Ascending aorta (tissue), 2 donors: ENCODE measurements around the gene SURF2. TPM values are rescaled to one million over a fixed set of nuclear protein-coding genes. Genes with fewer than 3 reads are reported as not detected.
A peak's percentile ranks its signal among the peaks of the same experiment; 100 is the strongest.
"Not testable (repeated sequence)": the region's sequence is repeated elsewhere in the genome, so short reads cannot be mapped to it uniquely, and the experiment has no call there.

ENCODE experiments used
- DNase-seq, 2 donors: peaks; one replicate each; pipeline ENCODE4 v3.0.0-alpha.2; 2019; ENCODE audit warnings: low spot score in 2 of 2
- H3K27ac ChIP-seq, 2 donors: fragments of 200-600 bp; sonication (generic); one replicate each; pipeline ENCODE4 v1.5.1; 2016 to 2017; ENCODE audit warnings: mild to moderate bottlenecking in 1 of 2
- H3K27me3 ChIP-seq: fragments of 200-600 bp; sonication (generic); one replicate; pipeline ENCODE4 v1.5.1; 2017
- H3K36me3 ChIP-seq, 2 donors: fragments of 200-600 bp; sonication (generic); one replicate each; pipeline ENCODE4 v1.5.1; 2016
- H3K4me1 ChIP-seq, 2 donors: fragments of 200-600 bp; sonication (generic); one replicate each; pipeline ENCODE4 v1.5.1; 2016 to 2017; ENCODE audit warnings: mild to moderate bottlenecking in 1 of 2
- H3K4me3 ChIP-seq, 2 donors: fragments of 200-600 bp; sonication (generic); one replicate each; pipeline ENCODE4 v1.5.1; 2016 to 2017; ENCODE audit warnings: mild to moderate bottlenecking in 1 of 2
- H3K9me3 ChIP-seq, 2 donors: fragments of 200-600 bp; sonication (generic); one replicate each; pipeline ENCODE4 v1.5.1; 2016
- CTCF ChIP-seq, 3 experiments: fragments of 200-600 bp in 2 of 3; fragments of 450-650 bp in 1 of 3; sonication (generic) in 2 of 3; IDR thresholded peaks; one replicate each; pipeline ENCODE4 v1.5.1; 2016 to 2019; ENCODE audit warnings: antibody characterized with exemption in 3 of 3, mild to moderate bottlenecking in 1 of 3, moderate library complexity in 1 of 3
- intact Hi-C: fragments of 100-400 bp; cut with DNase I; formaldehyde crosslinking; loops from one replicate; pipeline ENCODE4 v1.15.1; 2023
- total RNA-seq: library from RNA; depleted of rRNA; stranded (reverse); fragments of >200 nt; gene quantifications from one replicate; pipeline ENCODE4 v1.1.0, GENCODE V29; 2016

Gene SURF2
- total RNA-seq, 1 donor from 2014 or later = 4.4 TPM

DNA sequence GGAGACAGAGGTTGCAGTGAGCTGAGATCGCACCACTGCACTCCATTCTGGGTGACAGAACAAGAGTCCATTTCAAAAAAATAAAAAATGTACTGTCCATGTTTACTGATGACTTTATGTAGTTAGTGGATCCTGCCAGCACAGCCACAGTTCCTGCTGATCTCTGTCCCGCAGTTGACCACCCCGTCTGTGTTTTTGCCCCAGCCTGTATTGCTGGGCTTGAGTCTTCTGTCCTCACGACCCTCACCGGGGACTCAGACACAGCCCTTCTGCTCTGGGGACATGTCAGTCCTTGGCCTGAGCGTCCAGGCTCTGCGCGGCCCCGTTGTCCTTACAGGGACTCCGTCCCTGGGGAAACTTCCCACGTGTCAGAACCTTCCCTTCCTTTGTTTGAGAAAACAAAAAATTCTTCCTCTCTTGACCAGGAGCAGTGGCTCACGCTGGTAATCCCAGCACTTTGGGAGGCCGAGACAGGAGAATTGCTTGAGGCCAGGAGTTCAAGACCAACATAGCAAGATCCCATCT, 34.9 kb upstream of the SURF2 start:
- Histone ChIP-seq H3K27me3 (no peaks in the 10 kb centered on the region), H3K27ac (no peak overlapping the region), H3K4me1 (no peaks in the 10 kb centered on the region), H3K36me3 (no peaks in the 10 kb centered on the region), H3K4me3 (no peak overlapping the region), H3K9me3 (no peaks in the 10 kb centered on the region)
- TF ChIP-seq CTCF (IDR thresholded peaks at IDR 0.05) = no peak
- intact Hi-C loops = no loop called here
- peak in 1 of 2 donors; percentile 18 for DNase-seq

GRCh38 chr9:133322701-133323100, 33.6 kb upstream of the SURF2 start:
- peak in 1 of 2 donors; percentile 5 for DNase-seq
- Histone ChIP-seq H3K27ac (no peak overlapping the region), H3K4me1 (no peaks in the 10 kb centered on the region), H3K27me3 (no peaks in the 10 kb centered on the region), H3K9me3 (no peaks in the 10 kb centered on the region), H3K4me3 (no peak overlapping the region), H3K36me3 (no peaks in the 10 kb centered on the region)
- intact Hi-C loops = no loop called here
- TF ChIP-seq CTCF (IDR thresholded peaks at IDR 0.05) = no peak

- Histone ChIP-seq H3K27me3 (no peaks in the 10 kb centered on the region), H3K9me3 (no peaks in the 10 kb centered on the region), H3K27ac (no peak overlapping the region), H3K4me1 (no peaks in the 10 kb centered on the region), H3K4me3 (no peak overlapping the region), H3K36me3 (no peaks in the 10 kb centered on the region)
- no peak for TF ChIP-seq CTCF (IDR thresholded peaks at IDR 0.05)
- intact Hi-C loops = no loop called here
- peak in 1 of 2 donors; percentile 16 for DNase-seq
Measured at GRCh38 chr9:133323211-133323610, 33.1 kb upstream of the SURF2 start.

DNA sequence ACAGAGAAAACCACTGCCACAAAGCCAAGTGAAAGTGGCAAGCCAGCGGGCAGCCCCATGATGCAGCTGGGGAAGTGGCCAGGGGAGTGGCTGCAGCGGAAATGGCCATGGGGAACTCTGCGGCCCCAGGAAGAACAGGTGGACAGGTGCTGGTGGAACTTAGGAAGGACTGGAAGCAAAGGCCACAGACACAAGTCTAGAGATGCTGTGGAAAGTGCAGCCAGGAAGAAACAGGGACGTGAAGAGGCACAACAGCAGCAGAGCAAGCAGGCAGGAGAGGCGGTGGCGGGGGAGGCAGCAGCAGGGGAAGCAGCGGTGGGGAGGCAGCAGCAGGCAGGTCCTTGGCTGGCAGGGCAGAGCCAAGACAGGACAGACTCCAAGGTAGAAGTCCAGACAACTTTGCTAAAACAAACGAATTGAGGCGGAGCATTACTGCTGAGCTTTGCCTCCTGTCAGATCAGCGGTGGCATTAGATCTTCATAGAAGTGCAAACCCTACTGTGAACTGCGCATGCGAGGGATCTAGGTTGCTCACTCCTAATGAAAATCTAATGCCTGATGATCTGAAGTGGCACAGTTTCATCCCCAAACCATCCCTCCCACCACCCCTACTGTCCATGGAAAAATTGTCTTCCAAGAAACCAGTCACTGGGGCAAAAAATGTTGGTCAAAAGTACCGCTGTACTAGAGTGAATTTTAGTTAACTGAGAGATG, 32.2 kb upstream of the SURF2 start:
- H3K27me3 ChIP-seq = no peaks in the 10 kb centered on the region
- intact Hi-C loops = no loop called here
- no peaks in the 10 kb centered on the region for H3K36me3 ChIP-seq
- peak in 1 of 2 donors; percentile 37 for DNase-seq
- no peak overlapping the region for H3K27ac ChIP-seq
- no peak for TF ChIP-seq CTCF (IDR thresholded peaks at IDR 0.05)
- no peaks in the 10 kb centered on the region for H3K4me1 ChIP-seq
- H3K9me3 ChIP-seq = no peaks in the 10 kb centered on the region
- H3K4me3 ChIP-seq = no peak overlapping the region

- H3K9me3 ChIP-seq, H3K4me3 ChIP-seq, H3K4me1 ChIP-seq, H3K27ac ChIP-seq, intact Hi-C loops, H3K27me3 ChIP-seq: not testable (repeated sequence)
- peaks cover 11 to 18% of the 10 kb centered on the region in 2 donors for H3K36me3 ChIP-seq
- peak in 1 of 2 donors; percentile 5 for DNase-seq
Measured at GRCh38 chr9:133327021-133327420, 29.3 kb upstream of the SURF2 start.

DNA sequence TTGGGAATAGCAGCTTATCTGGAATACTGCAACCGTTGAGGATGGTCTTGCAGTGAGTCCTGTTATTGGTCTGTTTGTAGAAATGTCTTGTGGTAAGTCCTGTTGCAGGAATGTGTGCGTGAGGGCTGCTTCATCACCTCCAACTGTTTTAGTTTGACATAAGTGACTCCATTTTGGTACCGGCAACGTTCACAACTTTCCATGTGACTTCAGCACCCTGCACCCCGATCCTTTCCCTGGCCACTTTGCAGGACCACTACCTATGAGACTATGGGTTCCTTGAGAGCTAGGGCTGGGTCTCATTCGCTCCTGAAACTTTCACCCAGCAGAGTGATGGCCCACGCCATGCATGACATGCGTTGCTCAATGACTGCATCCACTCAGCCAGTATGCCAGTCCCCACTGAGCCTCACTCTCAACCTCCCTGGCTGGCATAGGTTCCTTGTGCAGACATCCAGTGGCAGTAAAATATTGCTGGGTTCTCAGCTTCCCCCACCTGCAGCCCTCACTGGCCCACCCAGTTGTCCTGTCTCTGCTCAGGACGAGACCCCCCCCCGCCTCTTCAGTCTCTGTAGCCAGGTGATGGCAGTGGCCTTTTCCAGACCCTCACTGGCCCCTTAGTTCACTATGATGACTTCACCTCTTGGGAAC, 28.4 kb upstream of the SURF2 start:
- no peak for TF ChIP-seq CTCF (IDR thresholded peaks at IDR 0.05)
- Histone ChIP-seq H3K4me3 (no peak overlapping the region), H3K36me3 (peaks cover 20 to 27% of the 10 kb centered on the region in 2 donors), H3K9me3 (no peaks in the 10 kb centered on the region), H3K27ac (no peak overlapping the region), H3K4me1 (no peaks in the 10 kb centered on the region), H3K27me3 (no peaks in the 10 kb centered on the region)
- DNase-seq = peak in 1 of 2 donors; percentile 19
- intact Hi-C loops = no loop called here
